ENCODE results near the gene CALR. TPM values are rescaled to one million over a fixed set of nuclear protein-coding genes. Genes with fewer than 3 reads are reported as not detected.

CALR gene
- total and polyA plus RNA-seq, 2 experiments from 2014 or later, result 1,015 to 1,238 TPM

DNA sequence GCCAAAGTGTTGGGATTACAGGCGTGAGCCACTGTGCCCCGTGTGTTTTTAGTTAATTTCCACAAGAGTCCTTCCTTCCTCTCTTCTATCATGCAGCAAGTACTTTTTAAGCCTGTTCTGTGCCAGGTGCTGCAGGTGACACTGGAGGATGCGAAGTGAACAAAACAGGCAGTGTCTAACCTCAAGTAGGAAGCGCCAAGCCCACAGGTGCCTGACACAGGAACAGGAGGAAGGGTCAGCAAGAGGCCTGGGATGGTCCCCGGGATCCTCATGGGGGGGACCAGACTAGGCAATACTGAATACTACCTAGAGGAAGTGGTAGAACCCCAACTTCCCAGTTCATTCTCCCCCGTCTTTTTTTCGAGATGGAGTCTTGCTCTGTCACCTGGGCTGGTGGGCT is 1.8 kb upstream of the CALR start:
- Histone ChIP-seq H3K9ac (no peak overlapping the region), H2AFZ (no peak overlapping the region), H3K9me2 (ENCODE audit: insufficient read depth) (no peaks in the 10 kb centered on the region), H3K36me3 (ENCODE audit: low read depth) (peaks cover 19% of the 10 kb centered on the region), H3K4me2 (ENCODE audit: unreplicated experiment) (no peak overlapping the region), H3F3A (ENCODE audit: insufficient read depth) (peaks cover 24% of the 10 kb centered on the region), H4K20me1 (ENCODE audit: insufficient read depth) (peaks cover 6% of the 10 kb centered on the region; the same call in 1 of the 2 replicates), H3K27ac (no peak overlapping the region), H3K79me2 (ENCODE audit: insufficient read depth) (peaks cover 50% of the 10 kb centered on the region), H3K4me3 (no peak overlapping the region), H3K27me3 (replicated peaks; ENCODE audit: insufficient read depth) (no peaks in the 10 kb centered on the region), H3K9me3 (ENCODE audit: low read depth) (no peaks in the 10 kb centered on the region), H3K4me1 (ENCODE audit: insufficient read depth) (peaks cover 23% of the 10 kb centered on the region)
- DNase-seq, result no peak
- TF ChIP-seq EZH2phosphoT487 (IDR thresholded peaks at IDR 0.05; ENCODE audit: insufficient read depth, low read depth), result no peak
- no peak for TF ChIP-seq EZH2 (IDR thresholded peaks at IDR 0.05; ENCODE audit: insufficient read depth, poor library complexity, severe bottlenecking)
- WGBS, 2 experiments (ENCODE audit: low coverage in 1 of 2, low lambda C conversion rate in 2 of 2, missing lambda C conversion rate in 2 of 2), result 83 to 85% methylated on average over 7 of the region's 7 CpGs
- in situ Hi-C loops (cut with MboI), result no loop called here

DNA sequence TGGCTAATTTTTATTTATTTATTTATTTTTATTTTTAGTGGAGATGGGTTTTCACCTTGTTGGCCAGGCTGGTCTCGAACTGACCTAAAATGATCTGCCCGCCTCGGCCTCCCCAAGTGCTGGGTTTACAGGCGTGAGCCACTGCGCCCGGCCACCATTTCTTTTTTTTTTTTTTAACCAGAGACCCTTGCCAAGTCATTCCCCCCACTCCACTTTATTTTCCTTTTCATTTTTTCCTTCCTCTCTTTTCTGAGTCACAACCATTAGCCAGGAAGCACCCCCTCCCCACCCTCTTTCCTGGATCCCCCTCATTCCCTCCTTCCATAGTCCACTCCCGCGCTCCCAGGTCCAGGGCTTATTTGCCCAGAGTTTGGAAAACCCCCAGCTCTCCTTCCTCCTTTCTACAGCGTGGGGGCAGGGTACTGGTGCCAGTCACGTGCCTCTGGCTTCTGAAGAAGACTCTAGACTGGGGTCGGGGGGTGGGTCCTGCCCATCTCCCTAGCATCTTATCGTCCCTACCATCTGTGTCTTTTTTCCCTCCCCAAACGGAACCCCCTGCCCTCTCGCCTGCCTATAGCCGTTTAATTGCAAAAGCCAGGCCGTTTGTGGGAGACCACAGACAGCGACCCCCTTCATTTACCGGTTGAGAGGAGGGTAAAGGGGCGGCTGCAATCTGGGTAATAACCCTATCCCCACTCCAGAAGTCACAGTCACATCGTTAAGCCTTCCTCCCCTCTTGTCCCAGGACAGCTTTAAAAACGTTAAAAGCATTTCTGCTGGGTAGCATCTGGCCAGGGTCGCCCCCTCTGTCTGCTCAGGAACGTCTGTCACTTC is 1.1 kb upstream of the CALR start:
- Histone ChIP-seq H3K4me1 (ENCODE audit: insufficient read depth) (peaks cover 20% of the 10 kb centered on the region), H3K4me3 (peak overlapping the region; percentile 73), H3K36me3 (ENCODE audit: low read depth) (peaks cover 24% of the 10 kb centered on the region), H3F3A (ENCODE audit: insufficient read depth) (peaks cover 30% of the 10 kb centered on the region), H3K79me2 (ENCODE audit: insufficient read depth) (peaks cover 50% of the 10 kb centered on the region), H2AFZ (peak overlapping the region; percentile 88), H3K27me3 (replicated peaks; ENCODE audit: insufficient read depth) (no peaks in the 10 kb centered on the region), H3K9ac (peak overlapping the region; percentile 97), H4K20me1 (ENCODE audit: insufficient read depth) (peaks cover 6% of the 10 kb centered on the region; the same call in 1 of the 2 replicates), H3K9me3 (ENCODE audit: low read depth) (no peaks in the 10 kb centered on the region), H3K27ac (no peak overlapping the region; the same call in 1 of the 2 replicates), H3K4me2 (ENCODE audit: unreplicated experiment) (peak overlapping the region; percentile 77), H3K9me2 (ENCODE audit: insufficient read depth) (no peaks in the 10 kb centered on the region)
- TF ChIP-seq EZH2phosphoT487 (IDR thresholded peaks at IDR 0.05; ENCODE audit: insufficient read depth, low read depth) (no peak), EZH2 (IDR thresholded peaks at IDR 0.05; ENCODE audit: insufficient read depth, poor library complexity, severe bottlenecking) (no peak)
- DNase-seq, result no peak
- 35% methylated on average over 22 to 23 of the region's 23 CpGs for WGBS, 2 experiments (ENCODE audit: low coverage in 1 of 2, low lambda C conversion rate in 2 of 2, missing lambda C conversion rate in 2 of 2)
- in situ Hi-C loops (cut with MboI), result no loop called here

DNA sequence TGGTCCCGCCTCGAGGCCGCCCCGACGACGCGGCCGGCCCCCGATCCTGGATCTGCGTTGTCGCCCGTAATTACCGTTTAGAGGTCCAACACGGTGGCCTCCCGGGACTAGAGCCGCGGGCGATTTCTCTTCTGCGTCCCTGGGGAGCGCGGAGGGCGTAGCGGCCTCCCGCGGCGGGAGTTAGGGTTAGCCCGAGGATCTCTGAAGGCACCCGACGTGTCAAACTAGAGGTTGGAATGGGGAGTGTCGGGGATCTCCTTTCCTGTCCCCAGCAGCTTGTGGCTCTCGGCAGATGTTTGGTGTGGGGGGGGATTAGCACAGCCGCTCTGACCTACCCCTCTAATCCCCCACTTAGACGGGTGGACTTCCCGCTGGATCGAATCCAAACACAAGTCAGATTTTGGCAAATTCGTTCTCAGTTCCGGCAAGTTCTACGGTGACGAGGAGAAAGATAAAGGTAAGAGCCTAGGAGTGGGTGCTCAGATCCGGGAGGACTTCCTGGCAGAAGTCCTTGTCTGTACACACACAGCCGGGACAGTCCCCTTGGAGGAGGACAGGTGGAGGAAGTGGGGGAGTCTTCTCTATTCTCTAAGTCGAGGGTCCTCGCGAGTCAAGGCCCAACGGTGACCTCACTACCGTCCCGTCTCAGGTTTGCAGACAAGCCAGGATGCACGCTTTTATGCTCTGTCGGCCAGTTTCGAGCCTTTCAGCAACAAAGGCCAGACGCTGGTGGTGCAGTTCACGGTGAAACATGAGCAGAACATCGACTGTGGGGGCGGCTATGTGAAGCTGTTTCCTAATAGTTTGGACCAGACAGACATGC is 581 bp downstream of the CALR start:
- Histone ChIP-seq H3K27ac (peak overlapping the region; percentile 81), H3K36me3 (ENCODE audit: low read depth) (peaks cover 35% of the 10 kb centered on the region), H3K4me1 (ENCODE audit: insufficient read depth) (peaks cover 17% of the 10 kb centered on the region), H3K9me3 (ENCODE audit: low read depth) (no peaks in the 10 kb centered on the region), H3K4me3 (peak overlapping the region; percentile 90), H3F3A (ENCODE audit: insufficient read depth) (peaks cover 44% of the 10 kb centered on the region), H2AFZ (no peak overlapping the region), H3K27me3 (replicated peaks; ENCODE audit: insufficient read depth) (no peaks in the 10 kb centered on the region), H4K20me1 (ENCODE audit: insufficient read depth) (0 out of 2 replicates have a peak, but pooled peaks cover 6% of the 10 kb centered on the region), H3K9ac (peak overlapping the region; percentile 97), H3K4me2 (ENCODE audit: unreplicated experiment) (peak overlapping the region; percentile 92), H3K9me2 (ENCODE audit: insufficient read depth) (no peaks in the 10 kb centered on the region), H3K79me2 (ENCODE audit: insufficient read depth) (peaks cover 53% of the 10 kb centered on the region)
- peak; percentile 90 for DNase-seq
- WGBS, 2 experiments (ENCODE audit: low coverage in 1 of 2, low lambda C conversion rate in 2 of 2, missing lambda C conversion rate in 2 of 2), result 1 to 2% methylated on average over 54 of the region's 54 CpGs
- TF ChIP-seq EZH2 (IDR thresholded peaks at IDR 0.05; ENCODE audit: insufficient read depth, poor library complexity, severe bottlenecking) (no peak), EZH2phosphoT487 (IDR thresholded peaks at IDR 0.05; ENCODE audit: insufficient read depth, low read depth) (no peak)
- in situ Hi-C loops (cut with MboI), result no loop called here

DNA sequence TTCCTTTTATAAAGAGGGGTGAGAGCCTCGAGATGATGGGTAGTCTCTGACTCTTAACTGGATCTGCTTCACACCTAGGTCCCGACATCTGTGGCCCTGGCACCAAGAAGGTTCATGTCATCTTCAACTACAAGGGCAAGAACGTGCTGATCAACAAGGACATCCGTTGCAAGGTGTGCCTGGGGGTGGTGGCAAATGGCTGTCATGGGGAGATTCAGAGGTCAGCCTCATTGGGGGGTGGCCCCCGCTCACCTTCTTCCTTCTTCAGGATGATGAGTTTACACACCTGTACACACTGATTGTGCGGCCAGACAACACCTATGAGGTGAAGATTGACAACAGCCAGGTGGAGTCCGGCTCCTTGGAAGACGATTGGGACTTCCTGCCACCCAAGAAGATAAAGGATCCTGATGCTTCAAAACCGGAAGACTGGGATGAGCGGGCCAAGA is 1.6 kb downstream of the CALR start:
- in situ Hi-C loops (cut with MboI), result no loop called here
- H4K20me1 ChIP-seq (ENCODE audit: insufficient read depth), result 0 out of 2 replicates have a peak, but pooled peaks cover 6% of the 10 kb centered on the region
- peaks cover 54% of the 10 kb centered on the region for H3F3A ChIP-seq (ENCODE audit: insufficient read depth)
- WGBS, 2 experiments (ENCODE audit: low coverage in 1 of 2, low lambda C conversion rate in 2 of 2, missing lambda C conversion rate in 2 of 2), result 47 to 49% methylated on average over 10 of the region's 10 CpGs
- peaks cover 19% of the 10 kb centered on the region for H3K4me1 ChIP-seq (ENCODE audit: insufficient read depth)
- H3K27ac ChIP-seq, result peak overlapping the region; percentile 81
- no peaks in the 10 kb centered on the region for H3K9me2 ChIP-seq (ENCODE audit: insufficient read depth)
- TF ChIP-seq EZH2phosphoT487 (IDR thresholded peaks at IDR 0.05; ENCODE audit: insufficient read depth, low read depth) (no peak), EZH2 (IDR thresholded peaks at IDR 0.05; ENCODE audit: insufficient read depth, poor library complexity, severe bottlenecking) (no peak)
- peaks cover 53% of the 10 kb centered on the region for H3K79me2 ChIP-seq (ENCODE audit: insufficient read depth)
- H3K4me2 ChIP-seq (ENCODE audit: unreplicated experiment), result peak overlapping the region; percentile 92
- H3K27me3 ChIP-seq (replicated peaks; ENCODE audit: insufficient read depth), result no peaks in the 10 kb centered on the region
- H3K9ac ChIP-seq, result peak overlapping the region; percentile 97
- no peaks in the 10 kb centered on the region for H3K9me3 ChIP-seq (ENCODE audit: low read depth)
- peaks cover 44% of the 10 kb centered on the region for H3K36me3 ChIP-seq (ENCODE audit: low read depth)
- H2AFZ ChIP-seq, result no peak overlapping the region
- peak; percentile 12 for DNase-seq
- peak overlapping the region; percentile 90 for H3K4me3 ChIP-seq
